SK-N-SH (cell line): ENCODE data around the gene SPECC1L. TPM values are rescaled to one million over a fixed set of nuclear protein-coding genes. Genes with fewer than 3 reads are reported as not detected.
A peak's percentile ranks its signal among the peaks of the same experiment; 100 is the strongest.

Experiments used
- CTCF ChIA-PET: fragments of 300-600, 350-600 bp; formaldehyde crosslinking; extraction: SDS; loops from one replicate; lab custom pipeline; 2021; lab: Yijun Ruan, JAX
- POLR2A ChIA-PET: fragments of 350-600 bp; sonication (Branson Sonifier 250); formaldehyde crosslinking; extraction: SDS; loops from one replicate; lab custom pipeline; 2020; ENCODE audit warnings: antibody characterized with exemption, inconsistent platforms; lab: Yijun Ruan, JAX
- DNase-seq: peaks from one replicate; pipeline ENCODE4 v3.0.0; 2012
- H2AFZ ChIP-seq: fragments of 200-600 bp; sonication (generic); 2 replicates; pipeline ENCODE4 v1.8.1; 2016; ENCODE audit warnings: antibody characterized with exemption, mild to moderate bottlenecking, low read depth
- H3F3A ChIP-seq: fragments of 200-600 bp; sonication (generic); replicated peaks from 2 replicates; pipeline ENCODE3; 2016; ENCODE audit warnings: antibody characterized with exemption, mild to moderate bottlenecking; ENCODE audit not compliant: insufficient read depth
- H3K27ac ChIP-seq, 2 experiments: fragments of 200-500 bp in 1 of 2; fragments of 200-600 bp in 1 of 2; sonication (Bioruptor generic) in 1 of 2; sonication (generic), shearing (Covaris generic) in 1 of 2; 2 replicates each; pipeline versions ENCODE4 v1.5.1 to v1.6.1; 2014 to 2016; ENCODE audit warnings: low read depth in 2 of 2, inconsistent platforms in 1 of 2, low read length in 1 of 2, mild to moderate bottlenecking in 1 of 2, mixed read lengths in 1 of 2
- H3K27me3 ChIP-seq: fragments of 200-600 bp; sonication (generic), shearing (Covaris generic); 2 replicates; pipeline ENCODE4 v1.6.1; 2016; ENCODE audit warnings: mixed run types; ENCODE audit not compliant: insufficient read depth
- H3K36me3 ChIP-seq, 2 experiments: fragments of 200-500 bp in 1 of 2; fragments of 200-600 bp in 1 of 2; sonication (Bioruptor generic) in 1 of 2; sonication (generic) in 1 of 2; replicated peaks in 1 of 2; 2 replicates each; pipeline versions ENCODE3 to v1.5.1; 2014 to 2016; ENCODE audit warnings: low read length in 1 of 2, mild to moderate bottlenecking in 1 of 2; ENCODE audit not compliant: insufficient read depth in 2 of 2, control insufficient read depth in 1 of 2
- H3K4me1 ChIP-seq, 2 experiments: fragments of 200-500 bp in 1 of 2; fragments of 200-600 bp in 1 of 2; sonication (Bioruptor generic) in 1 of 2; sonication (generic), shearing (Covaris generic) in 1 of 2; 2 replicates each; pipeline versions ENCODE4 v1.5.1 to v1.6.1; 2014 to 2016; ENCODE audit warnings: low read depth in 1 of 2, low read length in 1 of 2, mixed run types in 1 of 2; ENCODE audit not compliant: insufficient read depth in 2 of 2, control insufficient read depth in 1 of 2
- H3K4me2 ChIP-seq: fragments of 200-600 bp; sonication (generic), shearing (Covaris generic); 2 replicates; pipeline ENCODE4 v1.6.1; 2017; ENCODE audit warnings: mixed run types
- H3K4me3 ChIP-seq, 2 experiments: fragments of 200-500 bp in 1 of 2; fragments of 200-600 bp in 1 of 2; sonication (Bioruptor generic) in 1 of 2; sonication (generic), shearing (Covaris generic) in 1 of 2; 2 replicates each; pipeline versions ENCODE4 v1.5.1 to v1.8.1; 2014 to 2016; ENCODE audit warnings: low read depth in 2 of 2, inconsistent platforms in 1 of 2, low read length in 1 of 2, mild to moderate bottlenecking in 1 of 2, mixed read lengths in 1 of 2, moderate library complexity in 1 of 2
- H3K79me2 ChIP-seq: fragments of 200-600 bp; sonication (generic); 2 replicates; pipeline ENCODE4 v1.8.1; 2017; ENCODE audit warnings: mild to moderate bottlenecking; ENCODE audit not compliant: insufficient read depth
- H3K9ac ChIP-seq: fragments of 200-600 bp; sonication (generic); 2 replicates; pipeline ENCODE4 v1.6.1; 2017; ENCODE audit warnings: mixed run types
- H3K9me2 ChIP-seq: fragments of 200-600 bp; sonication (generic); 2 replicates; pipeline ENCODE4 v1.6.1; 2017; ENCODE audit warnings: mixed run types
- H3K9me3 ChIP-seq: fragments of 200-600 bp; sonication (generic); 2 replicates; pipeline ENCODE4 v1.6.1; 2017; ENCODE audit warnings: mixed run types, mild to moderate bottlenecking, moderate library complexity
- H4K20me1 ChIP-seq: fragments of 200-600 bp; sonication (generic); 2 replicates; pipeline ENCODE4 v1.6.1; 2017; ENCODE audit warnings: mild to moderate bottlenecking, mixed run types; ENCODE audit not compliant: insufficient read depth
- EZH2phosphoT487 ChIP-seq: fragments of 200-600 bp; sonication (generic); IDR thresholded peaks from 2 replicates; pipeline ENCODE4 v1.6.1; 2017; ENCODE audit warnings: low read depth, mixed run types, mild to moderate bottlenecking, antibody characterized with exemption, moderate library complexity, borderline replicate concordance
- FOSL2 ChIP-seq: IDR thresholded peaks from 2 replicates; pipeline ENCODE4 v1.4.0; 2012; ENCODE audit warnings: low read depth, mild to moderate bottlenecking, moderate library complexity, borderline replicate concordance
- IRF3 ChIP-seq: fragments of 150-350 bp; IDR thresholded peaks from 2 replicates; pipeline ENCODE4 v1.6.1; 2016; ENCODE audit warnings: mild to moderate bottlenecking, low read depth, low read length
- MAX ChIP-seq: IDR thresholded peaks from 2 replicates; pipeline ENCODE4 v1.4.0; 2012; ENCODE audit warnings: low read depth
- MEF2A ChIP-seq: IDR thresholded peaks from 2 replicates; pipeline ENCODE4 v1.4.0; 2012; ENCODE audit warnings: low read depth, borderline replicate concordance
- MXI1 ChIP-seq: IDR thresholded peaks from 2 replicates; pipeline ENCODE4 v1.6.1; 2012; ENCODE audit warnings: mild to moderate bottlenecking, low read depth, low read length, improper control_type of control experiment
- PBX3 ChIP-seq: IDR thresholded peaks from 2 replicates; pipeline ENCODE4; 2012
- POLR2AphosphoS5 ChIP-seq: IDR thresholded peaks from 2 replicates; pipeline ENCODE4 v1.6.1; 2012; ENCODE audit warnings: low read depth, low read length
- REST ChIP-seq: IDR thresholded peaks from 2 replicates; pipeline ENCODE4 v1.6.1; 2012; ENCODE audit warnings: mild to moderate bottlenecking, low read depth, low read length, moderate library complexity
- RXRA ChIP-seq: IDR thresholded peaks from 2 replicates; pipeline ENCODE4 v1.4.0; 2012; ENCODE audit warnings: low read depth, mild to moderate bottlenecking, borderline replicate concordance
- TAF1 ChIP-seq: IDR thresholded peaks from 2 replicates; pipeline ENCODE4 v1.6.1; 2012; ENCODE audit warnings: low read depth, mild to moderate bottlenecking, low read length, moderate library complexity, borderline replicate concordance
- TEAD4 ChIP-seq: IDR thresholded peaks from 2 replicates; pipeline ENCODE4 v1.4.0; 2012; ENCODE audit warnings: mild to moderate bottlenecking, borderline replicate concordance; ENCODE audit not compliant: insufficient read depth
- USF1 ChIP-seq: IDR thresholded peaks from 2 replicates; pipeline ENCODE4 v1.4.0; 2012; ENCODE audit warnings: low read depth, borderline replicate concordance
- YY1 ChIP-seq: IDR thresholded peaks from 2 replicates; pipeline ENCODE4 v1.4.0; 2012; ENCODE audit warnings: low read depth, mild to moderate bottlenecking
- ZBTB33 ChIP-seq: IDR thresholded peaks from 2 replicates; pipeline ENCODE4 v1.4.0; 2012; ENCODE audit warnings: low read depth, borderline replicate concordance
- WGBS: methylation state at CpG from one replicate; pipeline ENCODE4 v1.1.6; 2017; ENCODE audit warnings: low lambda C conversion rate; 5-methylcytosine and 5-hydroxymethylcytosine counted together
- polyA plus RNA-seq, 3 experiments: library from polyadenylated mRNA; depleted of rRNA; stranded (reverse); fragments of >200 nt; gene quantifications; 2 replicates each; pipeline ENCODE4 v1.2.3, GENCODE V29; 2012

SPECC1L gene
- polyA plus RNA-seq, 1 of the 3 experiments (the other 2 are of a cell fraction) = 22.9 TPM

- TF ChIP-seq MAX (no peak), POLR2AphosphoS5 (no peak), USF1 (no peak), YY1 (no peak), REST (no peak), PBX3 (no peak), IRF3 (no peak), ZBTB33 (no peak), MEF2A (no peak), EZH2phosphoT487 (no peak), MXI1 (no peak), TAF1 (no peak), TEAD4 (no peak), FOSL2 (no peak), RXRA (no peak)
- peaks cover 57 to 74% of the 10 kb centered on the region in 2 experiments for H3K36me3 ChIP-seq
- H3K27me3 ChIP-seq = no peaks in the 10 kb centered on the region
- POLR2A ChIA-PET = no interaction called here
- H3F3A ChIP-seq = no peaks in the 10 kb centered on the region
- no peak overlapping the region for H3K4me2 ChIP-seq
- no peak overlapping the region for H3K4me3 ChIP-seq
- no peak for DNase-seq
- H3K4me1 ChIP-seq = peaks cover 0 to 29% of the 10 kb centered on the region in 2 experiments; a peak in 2 of 4 replicates
- H4K20me1 ChIP-seq = no peaks in the 10 kb centered on the region
- CTCF ChIA-PET = interaction anchor here (1.2 to 1.9 kb wide), 2 partner anchors 12 to 31 kb away, joined by 4 to 5 read pairs; no protein-coding TSS in a partner anchor
- H3K9me2 ChIP-seq = no peaks in the 10 kb centered on the region
- WGBS = 95% methylated on average over 2 of the region's 2 CpGs
- H3K9me3 ChIP-seq = no peaks in the 10 kb centered on the region
- H3K9ac ChIP-seq = no peak overlapping the region
- H2AFZ ChIP-seq = no peak overlapping the region
- H3K27ac ChIP-seq = peak overlapping the region in 1 of 2 experiments; percentile 64; a peak in 1 of 4 replicates
- no peaks in the 10 kb centered on the region for H3K79me2 ChIP-seq
Measured at GRCh38 chr22:24353121-24353520, 82.5 kb downstream of the SPECC1L start.
